ENCODE data around the gene TOGARAM2.

The TOGARAM2 gene

DNA sequence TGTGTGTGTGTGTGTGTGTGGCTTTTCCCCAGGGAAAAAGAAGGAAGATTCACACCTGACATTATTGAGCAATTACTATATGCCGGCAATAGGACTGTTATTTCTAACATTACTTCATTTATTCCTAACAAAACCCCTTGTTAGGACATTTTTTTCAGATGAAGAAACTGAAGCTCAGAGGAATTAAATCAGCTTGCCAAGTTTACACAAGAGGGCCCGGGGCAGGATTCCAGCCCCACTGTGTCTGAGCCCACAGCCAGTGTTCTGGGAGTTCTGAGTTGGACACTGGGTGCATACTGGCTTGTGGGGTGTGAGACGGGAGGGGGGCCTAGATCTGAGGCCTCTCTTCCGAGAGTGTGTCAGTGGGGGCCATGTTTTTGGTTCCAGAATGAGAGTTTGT, 9.9 kb downstream of the TOGARAM2 start:
- Histone ChIP-seq H3K9me3 (ENCODE audit: insufficient read depth, low read depth, low read length) (no peaks in the 10 kb centered on the region), H3K79me1 (ENCODE audit: low read length) (no peaks in the 10 kb centered on the region), H3K79me2 (ENCODE audit: control insufficient read depth, insufficient read depth, low read length, poor library complexity) (no peaks in the 10 kb centered on the region), H3K9ac (ENCODE audit: low read length) (no peak overlapping the region), H3K14ac (ENCODE audit: low read length) (no peak overlapping the region), H3K18ac (ENCODE audit: low read length) (no peak overlapping the region), H3K4me2 (ENCODE audit: low read length) (no peak overlapping the region), H2BK5ac (ENCODE audit: low read depth, low read length, poor library complexity) (no peak overlapping the region), H4K8ac (ENCODE audit: low read depth, low read length) (no peak overlapping the region), H2BK120ac (ENCODE audit: insufficient read depth, low read length, poor library complexity) (no peak overlapping the region), H3K27ac (ENCODE audit: low read depth, low read length) (no peak overlapping the region), H2BK12ac (ENCODE audit: low read length) (no peak overlapping the region), H2AFZ (ENCODE audit: insufficient read depth, low read length, poor library complexity) (no peak overlapping the region), H3K4ac (ENCODE audit: low read depth, low read length) (no peak overlapping the region), H3K36me3 (ENCODE audit: control insufficient read depth in 1 of 2, insufficient read depth in 2 of 2, low read length in 2 of 2) (no peaks in the 10 kb centered on the region), H4K12ac (ENCODE audit: low read depth, low read length) (no peak overlapping the region), H2AK5ac (ENCODE audit: low read length) (no peak overlapping the region), H4K91ac (ENCODE audit: low read depth, low read length) (no peak overlapping the region), H3K27me3 (ENCODE audit: insufficient read depth, low read length) (no peaks in the 10 kb centered on the region), H3K4me1 (ENCODE audit: control insufficient read depth in 1 of 2, insufficient read depth in 2 of 2, low read length in 2 of 2) (no peaks in the 10 kb centered on the region), H3K4me3 (ENCODE audit: low read depth, low read length) (no peak overlapping the region), H3K23ac (ENCODE audit: low read length) (no peak overlapping the region)
- peak in 1 of 2 donors; percentile 35 for DNase-seq
- no CpG with 5 or more reads among the region's 4 CpGs for WGBS (ENCODE audit: extremely low coverage, insufficient coverage, insufficient read length)

GRCh38 chr2:28991460-28991859, 10.4 kb downstream of the TOGARAM2 start:
- no peak overlapping the region for H2BK5ac ChIP-seq (ENCODE audit: low read depth, low read length, poor library complexity)

GRCh38 chr2:28993206-28993960, 12.3 kb downstream of the TOGARAM2 start:
- Histone ChIP-seq H3K18ac (ENCODE audit: low read length) (no peak overlapping the region), H3K14ac (ENCODE audit: low read length) (no peak overlapping the region), H3K79me1 (ENCODE audit: low read length) (no peaks in the 10 kb centered on the region), H3K79me2 (ENCODE audit: control insufficient read depth, insufficient read depth, low read length, poor library complexity) (no peaks in the 10 kb centered on the region), H4K91ac (ENCODE audit: low read depth, low read length) (no peak overlapping the region), H3K4me2 (ENCODE audit: low read length) (no peak overlapping the region), H4K8ac (ENCODE audit: low read depth, low read length) (no peak overlapping the region), H4K12ac (ENCODE audit: low read depth, low read length) (no peak overlapping the region), H3K9ac (ENCODE audit: low read length) (no peak overlapping the region), H3K4ac (ENCODE audit: low read depth, low read length) (no peak overlapping the region), H3K4me3 (ENCODE audit: low read depth, low read length) (no peak overlapping the region), H3K23ac (ENCODE audit: low read length) (no peak overlapping the region), H3K9me3 (ENCODE audit: insufficient read depth, low read depth, low read length) (no peaks in the 10 kb centered on the region), H2AK5ac (ENCODE audit: low read length) (no peak overlapping the region), H2BK120ac (ENCODE audit: insufficient read depth, low read length, poor library complexity) (no peak overlapping the region), H2BK5ac (ENCODE audit: low read depth, low read length, poor library complexity) (no peak overlapping the region), H2BK12ac (ENCODE audit: low read length) (no peak overlapping the region), H3K36me3 (ENCODE audit: control insufficient read depth in 1 of 2, insufficient read depth in 2 of 2, low read length in 2 of 2) (no peaks in the 10 kb centered on the region), H3K4me1 (ENCODE audit: control insufficient read depth in 1 of 2, insufficient read depth in 2 of 2, low read length in 2 of 2) (no peaks in the 10 kb centered on the region), H3K27me3 (ENCODE audit: insufficient read depth, low read length) (no peaks in the 10 kb centered on the region), H3K27ac (ENCODE audit: low read depth, low read length) (no peak overlapping the region), H2AFZ (ENCODE audit: insufficient read depth, low read length, poor library complexity) (no peak overlapping the region)
- peak in 1 of 2 donors; percentile 7 for DNase-seq
- no CpG with 5 or more reads among the region's 6 CpGs for WGBS (ENCODE audit: extremely low coverage, insufficient coverage, insufficient read length)

More at GRCh38 chr2:28991460-28991859, 10.4 kb downstream of the TOGARAM2 start:
- H3K36me3 ChIP-seq (ENCODE audit: control insufficient read depth in 1 of 2, insufficient read depth in 2 of 2, low read length in 2 of 2), result no peaks in the 10 kb centered on the region
- no peak overlapping the region for H3K14ac ChIP-seq (ENCODE audit: low read length)
- H3K23ac ChIP-seq (ENCODE audit: low read length), result no peak overlapping the region
- H2AK5ac ChIP-seq (ENCODE audit: low read length), result no peak overlapping the region
- no peak overlapping the region for H3K4me2 ChIP-seq (ENCODE audit: low read length)
- H3K9ac ChIP-seq (ENCODE audit: low read length), result no peak overlapping the region
- H4K8ac ChIP-seq (ENCODE audit: low read depth, low read length), result no peak overlapping the region
- H3K4me3 ChIP-seq (ENCODE audit: low read depth, low read length), result no peak overlapping the region
- no peaks in the 10 kb centered on the region for H3K79me2 ChIP-seq (ENCODE audit: control insufficient read depth, insufficient read depth, low read length, poor library complexity)
- H3K27ac ChIP-seq (ENCODE audit: low read depth, low read length), result no peak overlapping the region
- no peaks in the 10 kb centered on the region for H3K79me1 ChIP-seq (ENCODE audit: low read length)
- H3K18ac ChIP-seq (ENCODE audit: low read length), result no peak overlapping the region
- no peaks in the 10 kb centered on the region for H3K27me3 ChIP-seq (ENCODE audit: insufficient read depth, low read length)
- H3K4ac ChIP-seq (ENCODE audit: low read depth, low read length), result no peak overlapping the region
- WGBS (ENCODE audit: extremely low coverage, insufficient coverage, insufficient read length), result no CpG with 5 or more reads among the region's 9 CpGs
- H3K4me1 ChIP-seq (ENCODE audit: control insufficient read depth in 1 of 2, insufficient read depth in 2 of 2, low read length in 2 of 2), result no peaks in the 10 kb centered on the region
- no peak overlapping the region for H2BK120ac ChIP-seq (ENCODE audit: insufficient read depth, low read length, poor library complexity)
- no peak for DNase-seq
- H4K91ac ChIP-seq (ENCODE audit: low read depth, low read length), result no peak overlapping the region
- H4K12ac ChIP-seq (ENCODE audit: low read depth, low read length), result no peak overlapping the region
- no peak overlapping the region for H2AFZ ChIP-seq (ENCODE audit: insufficient read depth, low read length, poor library complexity)
- no peak overlapping the region for H2BK12ac ChIP-seq (ENCODE audit: low read length)
- no peaks in the 10 kb centered on the region for H3K9me3 ChIP-seq (ENCODE audit: insufficient read depth, low read depth, low read length)

DNA sequence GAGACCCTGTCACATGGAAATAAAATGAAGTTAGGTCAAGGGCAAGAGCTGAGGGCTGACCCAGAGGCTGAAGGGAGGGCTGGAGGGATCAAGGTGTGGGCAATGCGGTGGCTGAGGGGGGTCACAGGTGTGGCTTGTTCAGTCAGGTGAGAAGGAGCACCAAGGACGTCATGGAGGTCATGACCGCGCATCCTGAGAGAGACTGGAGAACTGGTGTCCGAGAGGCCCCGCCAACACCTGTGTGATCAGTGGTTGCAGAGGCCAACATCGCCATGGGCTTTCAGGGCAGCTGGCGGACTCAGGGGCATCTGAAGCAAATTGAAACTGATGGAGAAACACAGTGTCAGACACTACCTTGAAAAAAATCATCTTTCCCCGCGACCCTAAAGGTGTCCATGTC, 13.0 kb downstream of the TOGARAM2 start:
- H3K79me2 ChIP-seq (ENCODE audit: control insufficient read depth, insufficient read depth, low read length, poor library complexity), result no peaks in the 10 kb centered on the region
- H2AK5ac ChIP-seq (ENCODE audit: low read length), result no peak overlapping the region
- no peak overlapping the region for H4K91ac ChIP-seq (ENCODE audit: low read depth, low read length)
- no peak overlapping the region for H2AFZ ChIP-seq (ENCODE audit: insufficient read depth, low read length, poor library complexity)
- no peak overlapping the region for H4K8ac ChIP-seq (ENCODE audit: low read depth, low read length)
- H3K14ac ChIP-seq (ENCODE audit: low read length), result no peak overlapping the region
- no peak overlapping the region for H3K4me3 ChIP-seq (ENCODE audit: low read depth, low read length)
- no peak for DNase-seq
- H3K9ac ChIP-seq (ENCODE audit: low read length), result no peak overlapping the region
- no peaks in the 10 kb centered on the region for H3K4me1 ChIP-seq (ENCODE audit: control insufficient read depth in 1 of 2, insufficient read depth in 2 of 2, low read length in 2 of 2)
- no peak overlapping the region for H4K12ac ChIP-seq (ENCODE audit: low read depth, low read length)
- H2BK5ac ChIP-seq (ENCODE audit: low read depth, low read length, poor library complexity), result no peak overlapping the region
- no peak overlapping the region for H3K18ac ChIP-seq (ENCODE audit: low read length)
- no peak overlapping the region for H3K23ac ChIP-seq (ENCODE audit: low read length)
- no peak overlapping the region for H2BK120ac ChIP-seq (ENCODE audit: insufficient read depth, low read length, poor library complexity)
- H3K36me3 ChIP-seq (ENCODE audit: control insufficient read depth in 1 of 2, insufficient read depth in 2 of 2, low read length in 2 of 2), result no peaks in the 10 kb centered on the region
- H3K4ac ChIP-seq (ENCODE audit: low read depth, low read length), result no peak overlapping the region
- H2BK12ac ChIP-seq (ENCODE audit: low read length), result no peak overlapping the region
- WGBS (ENCODE audit: extremely low coverage, insufficient coverage, insufficient read length), result no CpG with 5 or more reads among the region's 10 CpGs
- H3K79me1 ChIP-seq (ENCODE audit: low read length), result no peaks in the 10 kb centered on the region
- H3K9me3 ChIP-seq (ENCODE audit: insufficient read depth, low read depth, low read length), result peaks cover 2% of the 10 kb centered on the region
- H3K4me2 ChIP-seq (ENCODE audit: low read length), result no peak overlapping the region
- H3K27ac ChIP-seq (ENCODE audit: low read depth, low read length), result no peak overlapping the region
- H3K27me3 ChIP-seq (ENCODE audit: insufficient read depth, low read length), result no peaks in the 10 kb centered on the region
